SU-DHL-6 (cell line): ENCODE data around the gene DHX58.

Experiments used
- H2AFZ ChIP-seq: fragments of 200-600 bp; sonication (generic); 2 replicates; pipeline ENCODE4 v1.6.1; 2014; ENCODE audit warnings: low read depth, mild to moderate bottlenecking, moderate library complexity, mixed read lengths, antibody characterized with exemption, low read length; ENCODE audit not compliant: severe bottlenecking
- H3F3A ChIP-seq: fragments of 200-600 bp; shearing (Covaris generic); 2 replicates; pipeline ENCODE4 v1.6.0; 2016; ENCODE audit warnings: antibody characterized with exemption, mild to moderate bottlenecking; ENCODE audit not compliant: insufficient read depth
- H3K27ac ChIP-seq: fragments of 200-600 bp; sonication (generic); 2 replicates; pipeline ENCODE4 v1.5.1; 2016; ENCODE audit warnings: low read depth, mild to moderate bottlenecking, low read length, moderate library complexity, mixed read lengths
- H3K27me3 ChIP-seq: fragments of 200-600 bp; sonication (generic), shearing (Covaris generic); 2 replicates; pipeline ENCODE4 v1.6.0; 2014; ENCODE audit warnings: mild to moderate bottlenecking, low read length
- H3K36me3 ChIP-seq: fragments of 200-600 bp; sonication (generic); 2 replicates; pipeline ENCODE4 v1.6.1; 2014; ENCODE audit warnings: mild to moderate bottlenecking, low read length, mixed read lengths
- H3K4me2 ChIP-seq: fragments of 300-600, 200-600 bp; shearing (Covaris generic), sonication (generic); 2 replicates; pipeline ENCODE4 v1.6.0; 2014; ENCODE audit warnings: low read length, low read depth, mild to moderate bottlenecking; ENCODE audit not compliant: poor library complexity, severe bottlenecking
- H3K4me3 ChIP-seq: fragments of 200-600 bp; sonication (generic); 2 replicates; pipeline ENCODE4 v1.5.1; 2014; ENCODE audit warnings: antibody characterized with exemption, low read length, mild to moderate bottlenecking, mixed read lengths; ENCODE audit not compliant: insufficient read depth, poor library complexity, severe bottlenecking
- H3K79me2 ChIP-seq: fragments of 200-600 bp; sonication (generic); 2 replicates; pipeline ENCODE4 v1.6.1; 2014; ENCODE audit warnings: mild to moderate bottlenecking, low read length, moderate library complexity; ENCODE audit not compliant: insufficient read depth
- H3K9ac ChIP-seq: fragments of 200-600 bp; sonication (generic); 2 replicates; pipeline ENCODE4 v1.7.0; 2014; ENCODE audit warnings: mild to moderate bottlenecking, low read length
- H3K9me2 ChIP-seq: fragments of 200-600 bp; sonication (generic); replicated peaks from 2 replicates; pipeline ENCODE4 v1.6.1; 2014; ENCODE audit warnings: low read length; ENCODE audit not compliant: insufficient read depth
- H3K9me3 ChIP-seq: fragments of 200-600 bp; sonication (generic); 2 replicates; pipeline ENCODE4 v1.6.1; 2014; ENCODE audit warnings: low read length, mixed read lengths; ENCODE audit not compliant: insufficient read depth
- H4K20me1 ChIP-seq: fragments of 200-600 bp; sonication (generic); 2 replicates; pipeline ENCODE4 v1.6.1; 2014; ENCODE audit warnings: low read depth, mild to moderate bottlenecking, antibody characterized with exemption, low read length, moderate library complexity, mixed read lengths
- CTCF ChIP-seq: fragments of 200-600 bp; sonication (generic); IDR thresholded peaks from one replicate; pipeline ENCODE4 v1.5.1; 2017; ENCODE audit warnings: antibody characterized with exemption, mild to moderate bottlenecking, low read length, moderate library complexity; ENCODE audit not compliant: insufficient read depth, poor library complexity, severe bottlenecking
- EZH2phosphoT487 ChIP-seq: fragments of 200-600 bp; sonication (generic), shearing (Covaris generic); conservative IDR thresholded peaks from 2 replicates; pipeline ENCODE4 v1.6.1; 2018; ENCODE audit warnings: mild to moderate bottlenecking, antibody characterized with exemption, low read length, moderate library complexity, mixed read lengths

The DHX58 gene

GRCh38 chr17:42127414-42127813, 14.9 kb upstream of the DHX58 start:
- H3K36me3 ChIP-seq = peaks cover 14% of the 10 kb centered on the region
- TF ChIP-seq CTCF = no peak
- TF ChIP-seq EZH2phosphoT487 = no peak
- no peak overlapping the region for H3K27ac ChIP-seq
- no peak overlapping the region for H3K4me3 ChIP-seq
- H2AFZ ChIP-seq = no peak overlapping the region
- H3K9ac ChIP-seq = no peak overlapping the region
- H3F3A ChIP-seq = peaks cover 9% of the 10 kb centered on the region; the same call in 1 of the 2 replicates
- no peaks in the 10 kb centered on the region for H3K27me3 ChIP-seq
- no peak overlapping the region for H3K4me2 ChIP-seq
- H4K20me1 ChIP-seq = peaks cover 3% of the 10 kb centered on the region; the same call in 1 of the 2 replicates
- H3K9me2 ChIP-seq = no peaks in the 10 kb centered on the region
- H3K79me2 ChIP-seq = peaks cover 19% of the 10 kb centered on the region
- no peaks in the 10 kb centered on the region for H3K9me3 ChIP-seq

GRCh38 chr17:42126836-42127235, 14.3 kb upstream of the DHX58 start:
- Histone ChIP-seq H3K9me3 (no peaks in the 10 kb centered on the region), H3K9ac (no peak overlapping the region), H3K4me3 (no peak overlapping the region), H3K9me2 (no peaks in the 10 kb centered on the region), H3F3A (0 out of 2 replicates have a peak, but pooled peaks cover 7% of the 10 kb centered on the region), H2AFZ (no peak overlapping the region), H3K79me2 (peaks cover 13% of the 10 kb centered on the region), H3K27ac (no peak overlapping the region), H4K20me1 (no peaks in the 10 kb centered on the region), H3K4me2 (no peak overlapping the region), H3K36me3 (peaks cover 14% of the 10 kb centered on the region), H3K27me3 (no peaks in the 10 kb centered on the region)
- TF ChIP-seq EZH2phosphoT487 (no peak), CTCF (no peak)

GRCh38 chr17:42125565-42125964, 13.1 kb upstream of the DHX58 start:
- H2AFZ ChIP-seq = no peak overlapping the region
- H3F3A ChIP-seq = 0 out of 2 replicates have a peak, but pooled peaks cover 7% of the 10 kb centered on the region
- H4K20me1 ChIP-seq = no peaks in the 10 kb centered on the region
- TF ChIP-seq CTCF = no peak
- no peak for TF ChIP-seq EZH2phosphoT487
- H3K9me3 ChIP-seq = no peaks in the 10 kb centered on the region
- no peak overlapping the region for H3K27ac ChIP-seq
- no peak overlapping the region for H3K4me2 ChIP-seq
- no peaks in the 10 kb centered on the region for H3K27me3 ChIP-seq
- no peak overlapping the region for H3K9ac ChIP-seq
- H3K79me2 ChIP-seq = 0 out of 2 replicates have a peak, but pooled peaks cover under 1% of the 10 kb centered on the region
- no peak overlapping the region for H3K4me3 ChIP-seq
- H3K36me3 ChIP-seq = peaks cover 14% of the 10 kb centered on the region
- no peaks in the 10 kb centered on the region for H3K9me2 ChIP-seq
